Fibroblast of skin of left biceps (primary cell): ENCODE results near the gene KCTD1.
"Not testable (repeated sequence)": the region's sequence is repeated elsewhere in the genome, so short reads cannot be mapped to it uniquely, and the experiment has no call there.

ENCODE experiments used
- DNase-seq, 2 experiments: peaks; one replicate each; pipeline ENCODE4 v3.0.0-alpha.2; 2013; ENCODE audit warnings: low read depth in 2 of 2

KCTD1 gene

DNA sequence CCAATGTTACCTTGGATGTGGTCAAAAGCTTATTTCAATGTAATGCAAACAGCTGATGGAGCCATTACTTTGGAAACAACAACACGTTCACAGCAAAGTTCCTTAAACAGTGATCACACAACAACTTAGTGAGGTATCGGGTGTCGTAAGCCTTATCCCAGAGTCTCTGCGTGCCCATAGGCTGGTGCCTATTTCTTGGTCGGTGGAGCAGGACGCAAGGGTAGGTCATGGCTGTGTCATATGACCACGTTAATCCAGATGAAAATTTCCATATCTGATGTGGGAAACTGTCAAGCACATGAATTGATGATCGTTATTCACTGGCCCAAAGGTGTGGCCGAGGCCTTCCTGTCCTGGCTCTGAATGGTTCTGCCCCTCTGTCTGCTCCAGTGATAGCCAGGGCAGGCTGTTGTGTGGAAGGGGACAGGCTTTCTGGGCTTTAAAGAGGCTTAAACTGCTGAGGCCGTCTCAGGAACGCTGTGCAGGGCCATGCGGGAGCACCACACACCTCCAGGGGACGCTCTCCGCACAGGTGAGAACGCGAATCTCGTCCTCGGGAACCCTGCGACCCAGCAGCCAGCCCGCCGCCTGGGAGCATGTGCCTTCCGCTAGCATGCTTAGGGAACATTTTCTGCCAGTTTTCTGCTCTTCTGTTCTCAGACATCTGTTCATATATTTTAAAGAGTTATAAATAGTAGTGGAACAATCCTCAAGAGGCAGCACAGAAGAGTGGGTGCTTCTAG, 90.6 kb downstream of the KCTD1 start:
- no peak for DNase-seq

- no peak for DNase-seq
These were observed 91.2 kb downstream of the KCTD1 start for GRCh38 chr18:26457195-26457594.

DNA sequence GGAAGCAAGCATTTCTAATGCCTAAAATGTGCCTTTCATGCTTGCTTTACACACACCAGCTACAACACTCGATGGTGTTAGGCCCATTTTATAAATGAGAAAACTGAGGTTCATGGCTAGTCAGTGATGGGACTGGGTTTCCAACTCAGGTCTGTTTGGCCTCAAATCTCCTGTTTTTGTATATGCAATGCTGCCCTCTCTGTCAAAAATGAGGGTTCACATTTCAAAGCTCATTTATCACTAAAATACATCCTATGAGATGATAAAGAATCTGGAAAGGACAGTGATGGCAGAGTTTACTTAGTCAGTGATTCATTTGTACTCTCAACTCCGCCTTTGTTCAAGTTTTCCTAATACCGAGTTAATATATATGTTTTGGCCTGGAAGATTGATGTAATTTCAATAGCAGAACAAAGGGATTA, 92.3 kb downstream of the KCTD1 start:
- DNase-seq, result no peak

GRCh38 chr18:26455639-26456038, 92.7 kb downstream of the KCTD1 start:
- DNase-seq, result no peak

DNA sequence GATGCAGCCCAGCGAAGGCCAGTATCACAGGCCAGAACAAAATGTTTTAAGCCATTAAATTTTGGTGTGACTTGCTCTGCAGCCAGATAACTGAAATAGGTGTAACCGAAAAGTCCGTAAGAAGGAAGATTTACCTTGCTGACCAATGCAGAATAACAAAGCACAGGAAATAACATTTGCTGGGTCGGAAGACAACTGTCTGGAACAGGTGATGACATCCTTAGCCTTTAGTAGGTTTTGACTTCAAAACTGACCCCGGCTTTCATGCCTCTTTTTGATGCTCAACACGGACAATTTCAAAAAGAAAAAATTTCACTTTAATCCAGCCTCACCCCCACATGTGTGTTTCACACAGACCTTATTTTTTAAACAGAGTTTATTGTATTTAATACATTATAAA, 93.7 kb downstream of the KCTD1 start:
- DNase-seq, result no peak

- DNase-seq, result no peak
These were observed 94.2 kb downstream of the KCTD1 start for GRCh38 chr18:26454192-26454591.

DNA sequence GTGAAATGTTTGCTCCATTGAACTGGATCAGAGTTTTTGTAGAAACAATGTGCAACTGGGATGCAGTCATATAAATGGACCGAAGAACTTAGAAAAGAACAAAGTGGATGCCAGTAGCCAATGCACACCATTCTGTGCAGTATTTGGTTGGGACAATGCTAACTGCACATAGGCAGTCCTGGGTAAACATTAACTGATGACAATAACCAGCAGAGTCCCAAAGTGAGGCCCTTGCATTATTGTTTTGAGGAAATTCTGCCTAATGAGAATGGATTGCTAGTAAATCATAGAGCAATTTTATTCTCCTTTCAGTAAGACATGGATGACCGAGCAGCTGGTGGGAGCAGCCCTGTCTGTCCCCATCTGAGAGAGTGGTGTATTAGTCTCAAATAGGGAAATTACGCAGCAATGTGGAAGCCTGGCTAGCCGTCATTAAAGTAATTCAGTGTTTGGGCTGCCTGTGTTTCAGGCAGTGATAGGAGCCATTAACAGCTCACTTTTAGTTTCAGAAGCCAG, 94.9 kb downstream of the KCTD1 start:
- no peak for DNase-seq

DNA sequence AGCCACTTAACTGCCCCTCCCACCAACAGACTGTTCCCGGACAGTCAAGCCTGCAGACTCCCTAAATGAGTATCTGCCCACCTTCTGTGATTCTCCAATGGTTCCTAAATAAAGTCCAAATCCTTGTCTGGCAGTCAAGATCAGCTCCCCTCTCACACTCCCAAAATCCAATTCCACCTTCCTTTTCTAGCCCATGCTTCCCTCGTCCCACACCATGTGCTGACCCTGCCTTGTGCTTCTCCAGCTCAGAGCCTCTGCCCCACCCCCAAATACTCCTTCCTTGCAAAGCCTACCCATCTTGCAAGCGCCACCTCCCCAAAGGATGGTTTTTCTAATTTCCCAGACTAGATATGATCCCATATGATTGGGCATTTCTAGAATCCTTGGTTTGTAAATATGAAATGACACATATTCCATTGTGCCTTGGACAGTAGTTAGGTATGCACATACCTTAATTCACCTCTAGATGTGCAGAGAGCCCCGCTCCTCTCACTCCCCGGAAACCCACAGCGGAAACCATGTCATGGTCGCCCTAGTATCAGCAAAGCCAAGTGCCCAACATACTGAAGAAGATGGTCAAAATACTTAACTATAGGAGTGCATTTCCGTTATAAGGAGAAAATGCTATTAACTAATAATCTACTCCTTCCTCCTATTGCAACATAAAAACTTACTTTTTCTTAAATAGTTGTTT, 97.2 kb downstream of the KCTD1 start:
- no peak for DNase-seq

GRCh38 chr18:26448714-26449159, 99.6 kb downstream of the KCTD1 start:
- DNase-seq, result no peak

GRCh38 chr18:26443853-26444252, 104.5 kb downstream of the KCTD1 start:
- no peak for DNase-seq

DNA sequence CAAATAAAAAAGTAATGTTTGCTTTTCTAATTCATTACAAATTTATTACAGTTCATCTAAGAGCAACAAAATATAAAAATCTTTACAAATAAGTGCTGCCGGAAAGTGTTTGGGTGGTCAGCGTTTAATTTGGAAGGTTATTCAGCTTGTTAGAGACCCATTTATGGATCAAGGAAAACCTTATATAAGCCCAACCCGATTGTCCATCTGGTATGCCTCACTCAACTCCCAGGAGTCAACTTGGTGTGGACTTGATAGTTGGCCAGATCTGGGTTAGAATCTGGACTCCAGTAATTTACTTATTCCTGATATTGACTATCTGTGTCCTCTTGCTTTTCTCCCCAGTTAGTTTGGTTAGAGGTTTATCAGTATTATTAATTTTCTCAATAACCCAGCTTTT, 106.2 kb downstream of the KCTD1 start:
- no peak for DNase-seq

GRCh38 chr18:26440644-26441043, 107.7 kb downstream of the KCTD1 start:
- no peak for DNase-seq

DNA sequence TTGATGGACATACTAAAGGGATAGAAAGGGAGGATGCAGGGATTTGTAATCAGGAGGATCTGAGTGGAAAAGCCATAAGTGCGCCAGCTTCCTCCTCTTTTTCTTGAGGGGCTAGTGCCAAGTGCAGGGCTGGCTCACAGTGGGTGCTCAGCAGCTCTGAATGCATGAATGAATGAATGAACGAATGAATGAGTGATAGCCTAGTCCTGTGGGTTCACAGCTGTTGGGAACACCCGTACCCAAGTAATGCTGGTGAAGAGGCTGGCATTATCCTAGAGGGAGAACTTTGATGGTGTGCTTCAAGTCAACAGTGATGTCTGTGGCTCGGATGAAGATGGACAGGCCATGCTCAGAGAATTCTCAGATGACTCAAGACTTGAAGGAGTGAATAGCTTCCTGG, 108.8 kb downstream of the KCTD1 start:
- DNase-seq, result no peak

DNA sequence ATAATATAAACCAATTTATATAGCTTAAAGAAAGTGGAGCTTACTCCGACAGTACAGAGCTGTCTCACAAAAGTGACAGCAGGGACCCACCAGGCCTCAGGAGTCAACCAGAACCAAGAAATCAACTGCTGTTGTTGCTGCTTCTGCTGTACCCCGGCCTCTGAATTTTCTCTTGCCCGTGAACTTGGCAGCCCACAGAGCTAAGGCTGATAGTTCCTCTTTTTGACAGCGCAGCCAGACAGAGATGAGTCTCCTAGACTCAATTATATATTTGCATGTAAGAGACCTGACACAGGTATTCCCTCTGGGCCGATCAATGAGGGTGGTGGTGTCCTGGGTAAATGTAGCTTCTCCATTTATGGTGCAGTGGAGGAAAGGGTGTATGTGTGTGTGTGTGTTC, 109.4 kb downstream of the KCTD1 start:
- no peak for DNase-seq

GRCh38 chr18:26437634-26438033, 110.7 kb downstream of the KCTD1 start:
- not testable (repeated sequence) for DNase-seq

- DNase-seq, result peak; percentile 70 to 77
These were observed 111.9 kb downstream of the KCTD1 start for GRCh38 chr18:26436176-26437051.

DNA sequence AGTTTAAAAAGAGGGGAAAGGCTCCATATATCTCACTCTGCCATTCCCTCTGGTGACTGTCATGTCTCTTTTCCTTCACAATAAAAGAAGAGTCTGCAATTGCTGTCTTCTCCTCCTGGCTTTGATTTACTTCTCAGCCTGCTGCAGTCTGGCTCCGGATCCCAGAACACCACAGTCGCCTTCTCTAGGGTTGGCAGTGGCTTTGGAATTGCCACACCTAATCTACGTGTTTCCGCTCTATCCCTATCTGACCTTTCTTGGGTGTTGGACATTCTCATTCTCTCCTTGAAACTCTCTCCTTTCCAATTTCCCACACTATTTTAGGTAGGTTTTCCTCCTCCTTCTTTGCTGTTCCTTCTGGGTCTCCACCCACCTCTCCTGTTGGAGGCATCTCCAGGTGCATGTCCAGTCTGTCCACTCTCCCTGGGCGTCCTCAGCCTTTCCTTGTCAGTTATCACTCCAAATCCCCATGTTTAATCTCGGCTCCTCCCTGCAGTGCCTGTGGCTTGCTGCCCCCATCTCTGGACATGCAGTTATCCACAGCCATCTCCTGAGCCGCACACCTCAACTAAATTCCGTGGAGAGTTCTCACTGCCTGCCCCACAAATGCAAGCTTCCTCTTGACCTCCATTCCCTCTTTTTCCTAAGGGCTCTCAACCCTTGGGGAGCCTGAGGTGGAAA, 112.8 kb downstream of the KCTD1 start:
- no peak for DNase-seq

GRCh38 chr18:26434887-26435286, 113.5 kb downstream of the KCTD1 start:
- no peak for DNase-seq

GRCh38 chr18:26432651-26433424, 115.5 kb downstream of the KCTD1 start:
- no peak for DNase-seq

GRCh38 chr18:26429535-26430226, 118.7 kb downstream of the KCTD1 start:
- peak; percentile 49 for DNase-seq
